ENCODE measurements around the gene OR6K2.
"Not testable (repeated sequence)": the region's sequence is repeated elsewhere in the genome, so short reads cannot be mapped to it uniquely, and the experiment has no call there.

- not testable (repeated sequence) for TF ChIP-seq CTCF (IDR thresholded peaks at IDR 0.05 in 8 of 11, conservative IDR thresholded peaks at IDR 0.05 in 3 of 11); POLR2AphosphoS5 (IDR thresholded peaks at IDR 0.05)
These were observed 9.3 kb downstream of the OR6K2 start for GRCh38 chr1:158691149-158691548.

Data from spleen (tissue), 7 donors.